ENCODE results near the gene MPPED2. TPM values are rescaled to one million over a fixed set of nuclear protein-coding genes. Genes with fewer than 3 reads are reported as not detected.

Gene MPPED2
- total RNA-seq, 2 experiments from 2014 or later: 0.30 to 0.54 TPM

DNA sequence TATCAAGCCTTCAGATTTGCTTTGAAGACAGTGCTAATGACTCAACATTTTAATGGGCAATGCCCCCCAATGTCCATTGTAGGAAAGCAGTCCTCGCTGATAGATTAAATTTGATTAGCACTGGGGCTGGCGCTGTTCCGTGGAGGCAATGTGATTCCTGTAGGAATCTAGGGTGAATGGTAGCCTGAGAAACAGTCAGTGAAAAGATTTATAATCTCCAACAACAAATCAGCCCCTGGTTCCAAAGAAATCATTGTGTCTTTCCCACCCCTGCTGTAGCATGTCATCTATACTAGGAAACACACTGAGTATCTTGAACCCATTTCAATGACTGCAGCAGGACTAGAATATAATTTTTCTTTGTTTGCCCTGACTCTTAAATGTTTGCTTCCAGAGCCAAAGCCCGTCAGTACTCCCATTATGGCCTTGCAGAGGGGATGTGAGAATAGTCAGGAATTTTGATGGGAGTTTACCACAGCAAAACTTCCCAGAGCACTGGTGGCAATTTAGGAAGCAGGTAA is 36.1 kb downstream of the MPPED2 start:
- CTCF ChIA-PET: no interaction called here
- H3K4me3 Mint-ChIP-seq: no peak overlapping the region
- intact Hi-C loops (cut with DNase I, micrococcal nuclease): no loop called here
- no peak overlapping the region for H3K27ac Mint-ChIP-seq
- H3K36me3 Mint-ChIP-seq (ENCODE audit: low read depth): no peaks in the 10 kb centered on the region
- ATAC-seq (no peak), DNase-seq (no peak)
- H3K4me1 Mint-ChIP-seq: no peaks in the 10 kb centered on the region
- H3K27me3 Mint-ChIP-seq: no peaks in the 10 kb centered on the region
- POLR2A ChIA-PET: no interaction called here
- peaks cover 1% of the 10 kb centered on the region for H3K9me3 Mint-ChIP-seq (ENCODE audit: low read depth)

DNA sequence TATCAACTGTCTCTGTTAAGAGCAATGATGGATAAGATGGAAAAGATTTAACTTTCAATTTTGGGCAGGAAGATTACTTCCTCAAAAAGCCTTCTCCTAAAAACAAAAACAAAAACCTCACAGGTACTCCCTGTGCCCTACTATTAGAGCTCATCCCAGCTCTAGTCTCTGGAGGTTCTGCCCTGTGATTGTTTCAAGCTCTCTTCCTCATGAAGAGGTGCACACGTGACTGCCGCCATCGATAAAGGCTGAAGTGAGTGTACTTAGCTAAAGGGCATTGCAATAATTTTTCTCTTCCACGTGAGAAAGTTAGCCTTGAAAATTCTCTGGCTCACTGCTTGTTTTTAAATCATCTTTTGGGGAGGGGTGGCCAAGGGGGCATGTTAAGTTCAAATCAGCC is 36.6 kb downstream of the MPPED2 start:
- peaks cover 1% of the 10 kb centered on the region for H3K9me3 Mint-ChIP-seq (ENCODE audit: low read depth)
- CTCF ChIA-PET: no interaction called here
- H3K27me3 Mint-ChIP-seq: no peaks in the 10 kb centered on the region

DNA sequence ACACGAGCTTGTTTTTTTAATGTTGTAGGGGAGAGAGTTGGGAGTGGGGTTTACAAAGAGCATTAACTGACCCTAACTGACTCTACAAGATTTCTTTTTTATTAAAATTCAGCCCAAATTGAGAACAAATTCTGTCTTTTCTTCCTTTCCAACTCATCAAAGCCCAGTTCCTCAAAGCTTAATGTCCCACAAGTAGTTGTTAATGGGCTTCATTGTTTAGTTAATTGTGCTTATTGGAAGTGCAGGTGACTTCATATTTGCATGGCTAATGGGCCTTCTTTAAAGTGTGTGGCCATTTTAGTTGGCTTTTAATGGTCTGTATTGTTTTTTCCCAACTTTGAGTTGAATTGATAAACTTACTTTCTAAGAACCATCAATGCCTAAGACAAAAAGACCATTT is 39.8 kb downstream of the MPPED2 start:
- intact Hi-C loops (cut with DNase I, micrococcal nuclease): no loop called here
- Mint-ChIP-seq H3K4me3 (no peak overlapping the region), H3K4me1 (no peaks in the 10 kb centered on the region), H3K27me3 (no peaks in the 10 kb centered on the region), H3K36me3 (ENCODE audit: low read depth) (no peaks in the 10 kb centered on the region), H3K9me3 (ENCODE audit: low read depth) (peaks cover 1% of the 10 kb centered on the region), H3K27ac (no peak overlapping the region)
- POLR2A ChIA-PET: no interaction called here
- no peak for ATAC-seq
- CTCF ChIA-PET: no interaction called here
- DNase-seq: no peak

More for the DNA sequence above, 36.6 kb downstream of the MPPED2 start:
- H3K4me3 Mint-ChIP-seq: no peak overlapping the region
- ATAC-seq (no peak), DNase-seq (no peak)
- no peaks in the 10 kb centered on the region for H3K36me3 Mint-ChIP-seq (ENCODE audit: low read depth)
- POLR2A ChIA-PET: no interaction called here
- H3K27ac Mint-ChIP-seq: no peak overlapping the region
- H3K4me1 Mint-ChIP-seq: no peaks in the 10 kb centered on the region
- intact Hi-C loops (cut with DNase I, micrococcal nuclease): no loop called here

DNA sequence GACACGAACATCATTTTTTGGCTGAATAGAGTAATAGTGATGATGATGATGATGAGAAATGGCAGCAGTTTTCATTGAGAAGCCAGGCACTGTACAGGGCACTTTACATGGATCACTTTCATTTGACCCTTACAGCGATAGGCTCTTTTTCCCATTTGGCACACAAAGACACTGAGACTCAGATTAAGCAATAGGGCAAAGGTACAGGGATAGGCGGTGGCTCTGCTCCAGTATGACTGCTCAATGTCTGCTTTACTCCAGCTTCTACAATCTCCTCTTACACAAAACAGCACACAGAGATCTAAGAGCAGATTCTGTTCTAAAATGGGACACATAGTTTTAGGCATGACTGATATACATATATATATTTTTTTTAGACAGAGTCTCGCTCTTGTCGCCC is 40.6 kb downstream of the MPPED2 start:
- intact Hi-C loops (cut with DNase I, micrococcal nuclease): no loop called here
- Mint-ChIP-seq H3K27me3 (no peaks in the 10 kb centered on the region), H3K9me3 (ENCODE audit: low read depth) (peaks cover 1% of the 10 kb centered on the region), H3K27ac (no peak overlapping the region), H3K4me1 (no peaks in the 10 kb centered on the region), H3K36me3 (ENCODE audit: low read depth) (no peaks in the 10 kb centered on the region), H3K4me3 (no peak overlapping the region)
- ATAC-seq (no peak), DNase-seq (no peak)
- ChIA-PET CTCF (no interaction called here), POLR2A (no interaction called here)

DNA sequence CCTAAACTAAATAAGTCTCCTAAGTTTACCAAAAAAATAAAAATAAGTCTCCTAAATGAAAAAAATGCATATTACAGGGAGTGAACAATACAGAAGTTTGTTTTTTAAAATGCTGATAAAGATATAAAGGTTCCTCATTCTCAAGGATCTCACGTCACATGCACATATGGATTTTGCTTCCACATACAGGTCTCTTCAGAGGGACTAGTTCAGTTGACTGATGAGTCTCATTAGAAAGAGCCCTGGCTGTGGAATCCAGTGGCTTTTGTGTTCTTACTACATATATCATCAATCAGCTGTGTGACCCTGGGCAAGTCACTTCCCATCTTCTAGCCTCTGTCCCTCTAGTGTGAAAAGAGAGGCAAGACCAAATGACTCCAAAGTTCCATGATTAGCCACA is 43.1 kb downstream of the MPPED2 start:
- no peak for DNase-seq
- Mint-ChIP-seq H3K27me3 (no peaks in the 10 kb centered on the region), H3K36me3 (ENCODE audit: low read depth) (no peaks in the 10 kb centered on the region), H3K4me1 (no peaks in the 10 kb centered on the region), H3K9me3 (ENCODE audit: low read depth) (peaks cover 1% of the 10 kb centered on the region), H3K4me3 (no peak overlapping the region), H3K27ac (no peak overlapping the region)
- ATAC-seq: no peak
- POLR2A ChIA-PET: no interaction called here
- intact Hi-C loops (cut with DNase I, micrococcal nuclease): no loop called here
- CTCF ChIA-PET: interaction anchor here (0.7 kb wide), 1 partner anchor 197 kb away, joined by 4 read pairs; no protein-coding TSS in a partner anchor

DNA sequence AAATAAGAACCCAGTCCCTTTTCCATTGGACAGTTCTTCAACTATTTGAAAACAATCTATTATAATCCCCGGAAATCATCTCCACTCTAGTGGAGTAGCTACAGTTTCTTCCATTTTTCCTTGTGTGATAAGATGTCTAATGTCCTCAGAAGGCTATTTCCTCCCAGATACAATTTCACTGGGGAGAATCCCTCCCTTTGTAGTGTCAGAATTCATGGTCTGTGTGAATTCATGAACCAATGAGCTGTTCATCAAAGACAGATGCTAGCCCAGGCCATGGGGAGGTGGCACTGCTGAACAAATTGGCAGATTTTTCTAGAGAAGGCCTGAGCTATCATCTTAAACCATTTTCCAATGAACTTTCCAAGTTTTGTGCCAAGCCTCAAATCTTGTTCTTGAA is 45.4 kb downstream of the MPPED2 start:
- intact Hi-C loops (cut with DNase I, micrococcal nuclease): no loop called here
- POLR2A ChIA-PET: no interaction called here
- H3K36me3 Mint-ChIP-seq (ENCODE audit: low read depth): no peaks in the 10 kb centered on the region

DNA sequence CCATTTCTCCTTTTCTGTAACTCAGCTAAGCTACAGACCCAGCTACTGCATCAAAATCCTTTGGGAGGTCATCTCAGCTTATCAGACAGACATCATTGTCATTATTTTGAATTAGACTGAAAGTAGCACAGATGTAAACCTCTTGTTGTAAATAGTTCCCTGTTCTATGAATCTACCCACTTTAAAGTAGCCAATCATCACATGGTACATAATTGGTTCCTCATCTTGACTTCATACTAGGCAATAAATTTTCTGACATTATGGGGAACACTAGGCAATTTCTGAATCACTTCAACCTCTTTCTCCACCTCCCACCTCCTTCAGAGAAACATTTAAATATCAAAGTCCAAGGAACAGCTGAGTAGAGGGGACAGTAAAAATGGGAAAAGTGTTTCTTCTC is 47.9 kb downstream of the MPPED2 start:
- ChIA-PET CTCF (no interaction called here), POLR2A (no interaction called here)
- Mint-ChIP-seq H3K27ac (no peak overlapping the region), H3K9me3 (ENCODE audit: low read depth) (no peaks in the 10 kb centered on the region), H3K27me3 (no peaks in the 10 kb centered on the region), H3K36me3 (ENCODE audit: low read depth) (no peaks in the 10 kb centered on the region), H3K4me3 (no peak overlapping the region), H3K4me1 (no peaks in the 10 kb centered on the region)
- DNase-seq (no peak), ATAC-seq (no peak)
- intact Hi-C loops (cut with DNase I, micrococcal nuclease): no loop called here

More for the DNA sequence above, 45.4 kb downstream of the MPPED2 start:
- no peak overlapping the region for H3K27ac Mint-ChIP-seq
- no peaks in the 10 kb centered on the region for H3K9me3 Mint-ChIP-seq (ENCODE audit: low read depth)
- CTCF ChIA-PET: no interaction called here
- H3K4me3 Mint-ChIP-seq: no peak overlapping the region
- ATAC-seq (no peak), DNase-seq (no peak)
- no peaks in the 10 kb centered on the region for H3K27me3 Mint-ChIP-seq
- no peaks in the 10 kb centered on the region for H3K4me1 Mint-ChIP-seq

DNA sequence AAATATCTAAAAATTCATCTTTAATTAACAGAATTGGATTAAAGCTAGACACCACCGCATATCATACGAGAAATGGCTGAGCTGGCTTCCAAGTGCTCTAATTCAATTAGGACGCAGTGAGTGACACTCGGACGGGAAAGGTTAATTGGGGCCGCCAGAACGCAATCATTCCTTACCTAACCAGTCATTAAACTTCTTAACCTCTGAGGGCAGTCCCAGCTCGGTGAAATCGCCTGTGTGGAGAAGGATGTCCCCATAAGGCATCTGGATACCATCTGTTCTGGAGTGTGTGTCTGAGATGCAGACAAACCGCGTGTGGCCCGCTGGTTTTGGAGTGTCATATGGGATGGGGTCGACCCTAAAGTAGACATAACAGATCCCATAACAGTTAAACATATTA is 50.3 kb downstream of the MPPED2 start:
- Mint-ChIP-seq H3K9me3 (ENCODE audit: low read depth) (no peaks in the 10 kb centered on the region), H3K27ac (no peak overlapping the region), H3K4me3 (no peak overlapping the region), H3K27me3 (no peaks in the 10 kb centered on the region), H3K4me1 (no peaks in the 10 kb centered on the region), H3K36me3 (ENCODE audit: low read depth) (no peaks in the 10 kb centered on the region)
- no peak for ATAC-seq
- CTCF ChIA-PET: no interaction called here
- intact Hi-C loops (cut with DNase I, micrococcal nuclease): no loop called here
- no peak for DNase-seq
- POLR2A ChIA-PET: no interaction called here

DNA sequence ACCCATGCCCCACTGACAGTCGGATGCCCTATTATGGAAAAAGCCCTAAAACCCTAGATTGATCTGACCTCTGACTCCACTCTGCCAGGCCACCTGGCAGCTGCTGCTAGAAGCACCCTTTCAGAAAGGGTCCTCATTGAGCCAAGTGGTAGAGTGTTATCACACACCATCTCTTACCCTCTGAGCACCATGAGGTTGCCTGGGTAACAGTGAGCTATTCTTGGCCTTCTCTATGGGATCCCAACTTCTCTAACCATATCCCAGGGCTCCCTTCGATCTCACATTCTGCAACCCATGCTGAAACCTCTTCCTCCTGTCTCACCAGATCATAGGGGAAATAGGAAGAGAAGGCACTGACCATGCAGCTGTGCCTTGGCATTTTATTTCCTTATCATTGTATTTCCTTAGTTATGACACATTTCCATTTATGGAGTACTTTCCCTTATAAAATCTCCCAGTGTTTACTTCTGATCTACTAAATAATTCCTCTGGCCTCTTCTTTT is 52.7 kb downstream of the MPPED2 start:
- ChIA-PET POLR2A (no interaction called here), CTCF (no interaction called here)
- no peak overlapping the region for H3K4me3 Mint-ChIP-seq
- ATAC-seq: no peak
- intact Hi-C loops (cut with DNase I, micrococcal nuclease): no loop called here
- H3K4me1 Mint-ChIP-seq: no peaks in the 10 kb centered on the region
- H3K36me3 Mint-ChIP-seq (ENCODE audit: low read depth): no peaks in the 10 kb centered on the region
- no peaks in the 10 kb centered on the region for H3K27me3 Mint-ChIP-seq
- DNase-seq: no peak
- H3K9me3 Mint-ChIP-seq (ENCODE audit: low read depth): no peaks in the 10 kb centered on the region
- no peak overlapping the region for H3K27ac Mint-ChIP-seq

DNA sequence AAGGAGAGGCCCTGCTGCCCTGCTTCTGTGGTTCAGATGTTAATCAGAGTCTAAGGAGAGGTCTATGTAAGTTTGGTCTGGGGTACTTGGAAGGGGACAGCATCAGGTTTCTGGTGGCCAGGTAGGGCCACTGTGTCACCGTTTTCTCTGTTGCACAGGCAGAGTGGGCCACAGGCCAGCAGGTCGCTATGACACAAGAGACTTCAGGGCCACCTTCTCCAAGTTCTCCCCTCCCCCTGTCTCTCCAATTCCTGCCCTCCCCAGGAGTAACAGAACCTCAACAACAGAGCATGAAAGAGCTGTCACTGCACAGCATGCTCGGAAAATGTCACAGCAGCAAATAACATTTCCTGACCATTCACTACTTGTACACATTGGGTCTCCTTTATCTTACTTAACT is 58.6 kb downstream of the MPPED2 start:
- H3K27me3 Mint-ChIP-seq: no peaks in the 10 kb centered on the region
- no peaks in the 10 kb centered on the region for H3K9me3 Mint-ChIP-seq (ENCODE audit: low read depth)
- no peak overlapping the region for H3K4me3 Mint-ChIP-seq
- intact Hi-C loops (cut with DNase I, micrococcal nuclease): no loop called here
- no peaks in the 10 kb centered on the region for H3K4me1 Mint-ChIP-seq
- H3K27ac Mint-ChIP-seq: no peak overlapping the region
- no peaks in the 10 kb centered on the region for H3K36me3 Mint-ChIP-seq (ENCODE audit: low read depth)
- POLR2A ChIA-PET: no interaction called here
- ATAC-seq (no peak), DNase-seq (no peak)
- CTCF ChIA-PET: no interaction called here

DNA sequence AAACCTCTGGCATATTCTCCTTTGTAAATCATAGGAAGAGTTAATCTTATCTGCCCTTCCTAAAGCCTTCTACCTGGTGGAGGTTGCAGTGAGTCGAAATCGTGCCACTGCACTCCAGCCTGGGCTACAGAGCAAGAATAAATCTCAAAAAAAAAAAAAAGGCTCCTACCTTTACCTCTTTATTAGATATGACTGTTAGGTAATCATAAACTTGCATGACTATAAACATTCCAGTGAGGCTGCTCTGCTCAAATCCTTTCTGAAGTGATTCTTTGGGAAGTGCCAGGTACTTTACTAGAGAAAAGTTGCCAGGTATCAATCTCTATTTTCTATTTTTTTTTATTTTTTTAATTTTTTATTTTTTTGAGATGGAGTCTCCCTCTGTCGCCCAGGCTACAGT is 59.6 kb downstream of the MPPED2 start:
- H3K4me1 Mint-ChIP-seq: no peaks in the 10 kb centered on the region
- no peak for ATAC-seq
- H3K27ac Mint-ChIP-seq: no peak overlapping the region
- ChIA-PET CTCF (no interaction called here), POLR2A (no interaction called here)
- H3K36me3 Mint-ChIP-seq (ENCODE audit: low read depth): no peaks in the 10 kb centered on the region
- no peaks in the 10 kb centered on the region for H3K27me3 Mint-ChIP-seq
- no peaks in the 10 kb centered on the region for H3K9me3 Mint-ChIP-seq (ENCODE audit: low read depth)
- H3K4me3 Mint-ChIP-seq: no peak overlapping the region
- DNase-seq: no peak
- intact Hi-C loops (cut with DNase I, micrococcal nuclease): no loop called here

DNA sequence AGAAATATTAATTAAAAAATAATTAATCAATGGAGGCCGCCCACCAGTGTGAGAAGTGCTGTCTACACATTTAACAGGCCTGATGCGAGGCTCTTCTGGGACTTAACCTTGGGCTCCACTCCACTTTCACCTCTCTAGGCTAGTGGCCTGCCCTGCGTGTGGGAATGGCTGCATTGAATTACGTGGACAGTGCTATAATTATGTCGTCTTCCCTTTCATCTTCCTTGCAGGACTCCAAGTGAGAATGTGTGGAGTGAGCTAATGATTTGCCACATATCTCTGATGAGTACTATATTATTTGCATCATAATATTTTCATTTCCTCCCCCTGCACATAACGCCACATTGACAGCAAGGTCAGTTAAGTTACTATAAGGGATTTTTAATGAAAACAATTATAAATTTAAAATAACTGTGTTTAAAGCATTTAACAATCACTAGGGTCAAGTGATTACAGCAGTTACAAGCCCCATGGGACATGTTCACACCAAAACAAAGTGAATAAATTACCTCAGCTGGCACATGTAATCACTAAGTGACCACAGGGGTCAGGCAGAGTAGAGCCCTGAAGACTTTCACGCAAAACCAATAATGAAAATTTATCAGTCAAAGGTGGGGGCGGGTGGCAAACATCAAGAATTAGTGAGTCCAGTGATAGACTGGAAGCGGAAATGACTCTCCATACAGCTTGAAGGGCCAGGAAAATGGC is 63.5 kb downstream of the MPPED2 start:
- H3K4me3 Mint-ChIP-seq: no peak overlapping the region
- H3K9me3 Mint-ChIP-seq (ENCODE audit: low read depth): no peaks in the 10 kb centered on the region
- no peaks in the 10 kb centered on the region for H3K36me3 Mint-ChIP-seq (ENCODE audit: low read depth)
- ChIA-PET POLR2A (no interaction called here), CTCF (no interaction called here)
- H3K27ac Mint-ChIP-seq: no peak overlapping the region
- peaks cover 4% of the 10 kb centered on the region for H3K27me3 Mint-ChIP-seq
- intact Hi-C loops (cut with DNase I, micrococcal nuclease): no loop called here
- ATAC-seq (no peak), DNase-seq (no peak)
- H3K4me1 Mint-ChIP-seq: no peaks in the 10 kb centered on the region
